Activated CD4-positive, alpha-beta T cell treated with anti-CD3 and anti-CD28 coated beads for 4 hours (primary cell): ENCODE data around the gene PLEKHN1.

Experiments used
- DNase-seq, 2 donors: peaks; one replicate each; pipeline ENCODE4 v3.0.0-alpha.2; 2020

PLEKHN1 gene, protein sequence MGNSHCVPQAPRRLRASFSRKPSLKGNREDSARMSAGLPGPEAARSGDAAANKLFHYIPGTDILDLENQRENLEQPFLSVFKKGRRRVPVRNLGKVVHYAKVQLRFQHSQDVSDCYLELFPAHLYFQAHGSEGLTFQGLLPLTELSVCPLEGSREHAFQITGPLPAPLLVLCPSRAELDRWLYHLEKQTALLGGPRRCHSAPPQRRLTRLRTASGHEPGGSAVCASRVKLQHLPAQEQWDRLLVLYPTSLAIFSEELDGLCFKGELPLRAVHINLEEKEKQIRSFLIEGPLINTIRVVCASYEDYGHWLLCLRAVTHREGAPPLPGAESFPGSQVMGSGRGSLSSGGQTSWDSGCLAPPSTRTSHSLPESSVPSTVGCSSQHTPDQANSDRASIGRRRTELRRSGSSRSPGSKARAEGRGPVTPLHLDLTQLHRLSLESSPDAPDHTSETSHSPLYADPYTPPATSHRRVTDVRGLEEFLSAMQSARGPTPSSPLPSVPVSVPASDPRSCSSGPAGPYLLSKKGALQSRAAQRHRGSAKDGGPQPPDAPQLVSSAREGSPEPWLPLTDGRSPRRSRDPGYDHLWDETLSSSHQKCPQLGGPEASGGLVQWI

DNA sequence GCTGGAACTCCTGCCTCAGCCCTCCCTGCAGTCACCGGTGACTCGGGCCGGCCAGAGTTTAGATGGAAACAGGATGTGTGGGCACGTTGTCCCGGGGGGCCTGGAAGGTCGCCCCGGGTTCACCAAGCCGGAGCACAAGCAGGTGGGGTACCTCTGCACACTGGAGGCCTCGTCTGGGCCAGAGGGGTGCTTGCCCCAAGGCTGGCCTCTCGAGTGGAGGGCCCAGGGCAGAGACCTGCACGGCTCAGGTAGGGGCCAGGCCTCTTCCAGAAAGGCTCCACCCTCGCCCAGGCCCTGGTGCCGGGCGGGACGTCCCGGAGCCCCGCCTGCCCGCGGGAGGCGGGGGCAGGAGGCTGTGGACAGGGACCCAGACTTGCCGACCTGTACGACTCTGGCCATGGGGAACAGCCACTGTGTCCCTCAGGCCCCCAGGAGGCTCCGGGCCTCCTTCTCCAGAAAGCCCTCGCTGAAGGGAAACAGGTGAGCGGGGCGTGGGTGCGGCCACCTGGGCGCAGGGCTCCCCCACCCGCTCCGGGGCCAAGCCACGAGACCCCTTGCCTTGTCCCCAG lies at the start of gene PLEKHN1:
Gene PLEKHN1 (plus strand): TSS at position 348 of the 569 bp plus-strand sequence. CDS start 50 bp downstream, at position 398.
- DNase-seq, result no peak

DNA sequence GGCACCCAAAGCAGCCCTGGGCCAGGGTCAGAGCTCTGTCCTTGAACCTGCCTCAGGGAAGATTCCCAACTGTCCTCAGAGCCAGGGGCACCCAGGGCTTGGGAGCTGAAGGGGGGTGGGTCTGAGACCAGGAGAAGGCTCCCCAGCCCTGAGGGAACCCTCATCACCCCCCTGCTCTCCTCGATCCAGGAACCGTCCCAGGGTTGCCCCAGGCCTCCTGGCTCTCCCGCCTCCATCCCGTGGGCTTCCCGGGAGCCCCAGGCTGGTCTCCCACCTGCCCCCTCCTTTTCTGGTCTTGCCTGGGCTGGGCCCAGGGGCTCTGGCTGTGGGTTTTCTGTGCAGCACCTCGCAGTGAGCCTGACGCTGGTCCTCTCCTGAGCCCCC lies 49.2 kb upstream of the PLEKHN1 start:
- no peak for DNase-seq

DNA sequence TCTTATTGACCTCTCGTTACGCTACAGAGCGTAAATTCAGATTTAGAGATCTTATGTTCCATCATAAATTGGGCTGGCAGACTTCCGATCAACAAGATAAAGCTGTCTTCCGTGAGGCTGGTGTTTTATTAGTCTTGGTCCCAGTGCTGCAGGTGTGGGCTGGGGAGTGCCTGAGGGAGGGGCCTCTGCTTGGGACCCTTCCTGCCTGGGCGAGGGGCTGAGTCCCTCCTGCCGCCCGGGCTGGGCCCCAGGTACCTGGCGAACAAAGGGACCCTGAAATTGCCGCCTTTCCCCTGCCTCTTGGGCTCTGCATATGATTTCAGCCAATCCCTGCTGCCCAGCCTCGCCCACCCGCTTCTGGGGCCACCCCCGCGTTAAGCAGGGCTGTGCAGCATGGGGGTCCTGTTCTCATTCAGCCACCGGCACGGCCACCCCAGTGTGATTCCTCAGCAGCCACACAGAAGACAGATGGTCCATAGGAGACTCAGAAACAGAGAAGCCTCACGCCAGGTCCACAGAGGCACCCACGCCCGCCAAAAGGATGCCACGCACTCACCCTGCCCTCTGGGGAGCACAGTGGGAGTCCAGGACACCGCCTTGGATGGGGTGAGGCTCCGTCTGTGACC lies 48.7 kb upstream of the PLEKHN1 start:
- DNase-seq, result no peak

DNA sequence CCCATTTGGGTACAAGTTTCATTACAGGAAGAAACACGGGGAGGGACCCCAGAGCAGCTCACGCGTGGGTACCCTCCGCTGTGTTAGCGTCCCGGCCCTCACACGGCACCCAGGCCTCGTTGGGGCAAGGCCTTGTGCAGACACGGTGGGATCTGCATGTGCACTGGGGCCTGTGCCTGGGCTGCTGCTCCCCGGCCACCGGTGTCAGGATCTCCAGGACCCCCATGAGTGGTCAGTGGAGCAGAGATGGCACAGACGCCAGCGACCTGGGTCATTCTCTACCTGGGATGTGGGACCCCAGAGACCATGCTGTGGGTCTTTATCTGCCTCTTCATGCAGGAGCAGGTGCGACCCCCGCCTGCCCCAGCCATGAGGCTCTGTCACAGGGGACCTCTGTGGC lies 47.9 kb upstream of the PLEKHN1 start:
- DNase-seq, result no peak

DNA sequence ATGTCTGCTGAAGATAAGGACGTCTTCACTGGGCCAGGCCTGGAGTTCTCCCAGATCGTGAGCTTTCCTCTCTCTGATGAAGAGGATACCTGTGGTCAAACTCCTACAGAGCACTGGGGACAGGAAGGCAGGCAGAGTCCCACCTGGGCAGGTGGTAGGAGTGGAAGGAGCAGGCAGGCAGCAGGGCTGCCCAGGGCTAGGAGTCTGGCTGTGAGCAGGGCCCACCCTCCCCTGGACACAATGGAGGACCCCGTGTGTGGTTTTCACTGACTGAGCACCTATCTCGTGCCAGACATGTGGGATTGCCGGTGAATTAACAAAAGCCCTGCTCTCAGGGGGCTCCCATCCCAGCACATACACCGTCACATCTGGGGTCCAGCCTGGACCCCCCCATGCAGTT lies 47.4 kb upstream of the PLEKHN1 start:
- DNase-seq, result no peak

DNA sequence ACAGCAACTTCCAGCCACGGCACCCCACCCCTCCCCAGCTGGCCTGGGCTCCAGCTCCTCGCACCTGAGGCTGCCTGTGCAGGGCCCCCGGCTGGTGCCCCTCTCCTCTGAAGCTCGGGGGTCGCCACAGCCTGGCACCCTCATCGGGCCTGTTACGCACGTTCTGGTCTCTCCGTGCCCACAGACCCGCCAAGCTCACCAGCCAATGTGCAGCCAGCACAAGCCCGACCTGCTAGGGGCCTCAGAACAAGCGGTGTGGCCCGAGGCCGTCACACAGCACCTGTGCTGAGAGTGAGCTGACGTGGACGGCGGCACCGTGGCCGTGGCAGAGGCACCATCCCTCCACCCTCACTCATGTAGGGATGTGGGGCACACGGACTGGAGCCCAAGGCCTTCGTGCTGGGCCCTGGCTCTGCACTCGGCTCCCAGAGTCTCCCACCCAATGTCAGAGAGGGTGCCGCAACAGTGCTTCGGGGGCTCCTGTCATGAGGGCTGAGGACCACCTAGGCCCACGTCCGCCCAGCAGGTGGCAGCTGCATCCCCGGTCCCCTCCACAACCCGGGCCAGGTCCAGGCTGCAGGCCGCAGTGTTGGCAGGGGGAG lies 46.9 kb upstream of the PLEKHN1 start:
- DNase-seq, result no peak

DNA sequence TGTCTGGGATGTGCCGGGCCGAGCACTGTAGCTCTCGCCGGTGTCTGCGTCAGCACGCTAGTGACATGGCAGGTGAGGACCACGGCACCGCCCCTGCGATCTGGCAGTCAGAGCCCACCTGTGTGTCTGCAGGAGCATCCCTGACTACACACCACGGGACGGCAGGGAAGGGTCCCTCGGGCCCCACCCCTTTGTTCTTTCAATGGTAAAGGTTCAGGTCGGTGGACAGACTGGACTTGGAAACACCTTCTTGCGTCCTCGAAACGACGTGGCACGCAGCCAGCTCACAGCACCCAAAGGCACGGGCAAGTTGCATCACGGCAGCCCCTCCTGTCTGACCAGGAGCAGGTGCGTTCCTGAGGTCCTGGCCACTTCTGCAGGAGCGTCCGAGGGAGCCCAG lies 46.3 kb upstream of the PLEKHN1 start:
- no peak for DNase-seq

DNA sequence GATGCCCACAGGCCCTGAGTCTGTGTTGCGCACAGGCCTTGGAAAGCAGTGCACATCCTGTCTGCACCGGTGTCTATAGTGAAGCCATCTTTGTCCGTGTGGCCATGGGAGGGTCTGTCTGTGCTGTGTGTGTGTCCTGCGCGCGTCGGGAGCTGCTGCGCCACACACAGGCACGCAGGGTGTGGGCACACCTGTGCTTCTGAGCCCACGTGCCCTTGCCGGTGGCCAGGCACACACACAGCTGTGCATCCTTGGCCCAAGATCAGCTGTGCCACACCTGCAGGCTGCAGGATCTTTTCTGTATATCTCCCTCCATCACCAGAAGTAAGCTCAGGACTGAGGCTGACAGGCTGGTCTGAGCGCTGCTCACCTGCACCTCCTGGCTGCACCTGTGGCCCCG lies 45.8 kb upstream of the PLEKHN1 start:
- DNase-seq, result no peak

DNA sequence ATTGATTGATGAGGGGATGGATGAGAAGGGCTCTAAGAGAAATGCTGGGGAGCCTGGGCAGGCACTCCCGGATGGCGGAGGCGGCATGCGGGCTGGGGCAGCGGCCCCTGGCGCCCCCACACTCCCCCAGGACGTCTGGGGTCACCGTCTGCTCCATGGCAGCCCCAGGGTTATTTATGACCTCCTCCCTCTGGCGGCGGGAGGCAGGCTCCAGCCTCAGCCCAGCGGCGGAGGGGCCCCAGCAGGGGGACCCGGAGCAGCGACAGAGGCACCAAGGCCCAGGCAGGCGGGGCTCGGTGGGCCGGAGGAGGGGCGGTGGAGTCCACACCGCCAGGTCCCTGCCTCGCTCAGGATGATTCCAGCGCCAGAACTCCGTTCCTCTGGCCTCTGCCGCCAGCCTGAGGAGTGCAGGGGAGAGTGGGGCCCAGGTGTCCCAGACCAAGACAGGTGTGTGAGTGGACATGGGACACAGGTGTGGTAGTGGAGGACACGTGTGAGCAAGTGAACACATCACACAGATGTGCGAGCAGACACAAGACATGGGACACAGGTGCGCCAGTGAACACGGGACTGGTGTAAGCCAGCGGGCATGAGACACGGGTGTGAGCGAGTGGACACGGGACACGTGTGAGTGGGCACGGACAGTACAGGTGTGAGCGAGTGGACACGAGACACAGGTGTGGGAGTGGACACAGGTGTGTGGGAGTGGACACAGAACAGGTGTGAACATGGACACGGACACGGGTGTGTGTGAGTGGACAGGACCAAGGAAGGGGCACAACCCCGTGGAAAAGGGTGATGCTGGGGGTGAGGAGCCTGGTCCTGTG lies 45.1 kb upstream of the PLEKHN1 start:
- DNase-seq, result no peak

DNA sequence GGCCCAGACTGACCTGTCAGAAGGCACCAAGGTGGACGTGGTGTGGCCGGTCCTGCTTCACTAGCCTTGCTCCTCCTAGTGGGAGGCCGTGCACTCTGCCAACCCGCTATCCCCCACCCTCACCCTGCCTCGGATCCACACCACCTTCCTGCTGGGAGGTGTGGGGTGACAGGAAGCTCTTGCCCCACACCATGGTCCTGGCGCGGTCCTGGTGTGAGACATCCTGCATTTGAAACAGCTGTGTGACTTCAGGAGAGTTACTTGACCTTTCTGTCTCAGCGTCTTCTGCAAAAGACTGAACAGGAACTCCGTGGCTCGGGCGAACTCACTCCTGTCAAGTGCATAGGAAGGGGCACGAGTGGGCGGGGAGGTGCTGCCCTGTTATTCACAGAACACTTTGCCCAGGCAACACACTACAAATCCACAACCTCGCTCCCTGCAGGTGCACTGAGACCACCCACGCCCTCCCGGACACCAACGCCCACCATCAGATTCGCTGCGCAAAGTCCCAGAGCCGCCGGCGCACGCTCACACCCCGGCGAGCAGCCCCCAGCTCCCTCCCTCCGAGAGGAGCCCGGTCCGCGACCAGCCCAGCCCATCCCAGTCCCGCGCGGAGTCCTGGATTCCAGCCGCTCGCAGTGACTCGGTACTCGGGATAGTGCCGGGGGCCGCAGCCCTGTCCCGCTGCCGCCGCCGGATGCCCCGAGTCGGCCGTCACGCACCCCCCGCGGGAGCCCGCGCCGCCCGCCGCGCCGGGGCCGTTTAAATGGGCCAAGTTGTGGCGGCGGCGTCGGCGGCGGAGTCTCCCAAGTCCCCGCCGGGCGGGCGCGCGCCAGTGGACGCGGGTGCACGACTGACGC lies 42.9 kb upstream of the PLEKHN1 start, which contains the start of gene SAMD11:
Gene SAMD11 (plus strand): TSS at position 793 of the 860 bp plus-strand sequence. CDS start 509 bp downstream, outside the sequence.
- DNase-seq, result peak; percentile 58 to 59

DNA sequence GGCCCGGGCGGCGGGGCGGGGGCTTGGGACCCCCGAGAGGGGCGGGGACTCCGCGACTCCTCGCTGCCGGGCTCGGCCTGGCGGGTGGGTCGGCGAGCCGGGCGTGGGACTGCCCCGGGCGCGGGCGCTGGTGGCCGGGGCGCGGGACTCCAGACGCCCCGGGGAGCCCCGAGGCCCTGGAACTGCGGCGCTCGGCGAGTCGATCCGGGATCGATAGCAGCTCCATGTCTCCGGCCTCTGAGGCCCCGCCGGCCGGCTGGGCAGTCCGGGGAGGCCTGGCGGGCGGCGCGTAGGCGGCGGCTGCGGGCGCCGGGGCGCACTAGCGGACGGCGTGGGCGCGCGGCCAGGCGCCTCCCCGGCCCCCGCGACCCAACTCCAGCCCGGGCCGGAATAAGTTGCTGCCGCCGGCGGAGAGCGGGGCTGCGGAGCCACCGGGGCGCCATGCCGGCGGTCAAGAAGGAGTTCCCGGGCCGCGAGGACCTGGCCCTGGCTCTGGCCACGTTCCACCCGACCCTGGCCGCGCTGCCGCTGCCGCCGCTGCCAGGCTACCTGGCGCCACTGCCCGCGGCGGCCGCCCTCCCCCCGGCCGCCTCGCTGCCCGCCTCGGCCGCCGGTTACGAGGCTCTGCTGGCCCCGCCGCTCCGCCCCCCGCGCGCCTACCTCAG lies 42.2 kb upstream of the PLEKHN1 start:
- DNase-seq, result no peak

DNA sequence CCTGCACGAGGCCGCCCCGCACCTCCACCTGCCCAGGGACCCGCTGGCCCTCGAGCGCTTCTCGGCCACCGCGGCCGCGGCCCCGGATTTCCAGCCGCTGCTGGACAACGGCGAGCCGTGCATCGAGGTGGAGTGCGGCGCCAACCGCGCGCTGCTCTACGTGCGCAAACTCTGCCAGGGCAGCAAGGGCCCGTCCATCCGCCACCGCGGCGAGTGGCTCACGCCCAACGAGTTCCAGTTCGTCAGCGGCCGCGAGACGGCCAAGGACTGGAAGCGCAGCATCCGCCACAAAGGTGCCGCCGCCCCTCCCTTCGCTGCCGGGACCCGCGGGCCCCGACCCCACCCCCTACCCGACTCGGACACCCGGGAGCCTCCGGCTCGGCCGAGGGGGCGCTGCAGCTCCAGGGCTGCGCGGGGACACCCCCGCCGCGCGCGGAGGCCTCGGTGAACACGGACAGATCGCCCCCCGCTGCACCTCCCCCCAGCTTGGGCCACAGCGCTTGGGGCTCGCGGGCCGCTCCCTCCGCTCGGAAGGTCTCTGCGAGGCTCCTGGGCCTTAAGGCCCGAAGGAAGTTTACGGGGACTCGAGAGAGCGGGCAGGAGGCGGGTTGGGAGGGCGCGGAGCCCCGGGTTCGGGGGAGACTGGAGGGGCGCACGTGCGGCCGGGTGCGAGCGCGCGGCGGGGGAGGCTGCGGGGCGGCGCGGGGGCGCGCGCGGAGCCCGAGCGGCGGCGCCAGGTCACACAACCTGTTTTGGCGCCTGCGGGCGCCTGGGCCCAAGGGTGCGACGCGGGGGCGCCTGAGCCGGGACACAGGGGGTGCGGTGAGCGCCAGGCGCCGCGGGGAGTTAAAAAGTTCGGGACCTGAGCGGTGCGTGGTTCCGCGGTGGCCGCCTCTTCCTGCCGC lies 41.4 kb upstream of the PLEKHN1 start:
- DNase-seq, result no peak

DNA sequence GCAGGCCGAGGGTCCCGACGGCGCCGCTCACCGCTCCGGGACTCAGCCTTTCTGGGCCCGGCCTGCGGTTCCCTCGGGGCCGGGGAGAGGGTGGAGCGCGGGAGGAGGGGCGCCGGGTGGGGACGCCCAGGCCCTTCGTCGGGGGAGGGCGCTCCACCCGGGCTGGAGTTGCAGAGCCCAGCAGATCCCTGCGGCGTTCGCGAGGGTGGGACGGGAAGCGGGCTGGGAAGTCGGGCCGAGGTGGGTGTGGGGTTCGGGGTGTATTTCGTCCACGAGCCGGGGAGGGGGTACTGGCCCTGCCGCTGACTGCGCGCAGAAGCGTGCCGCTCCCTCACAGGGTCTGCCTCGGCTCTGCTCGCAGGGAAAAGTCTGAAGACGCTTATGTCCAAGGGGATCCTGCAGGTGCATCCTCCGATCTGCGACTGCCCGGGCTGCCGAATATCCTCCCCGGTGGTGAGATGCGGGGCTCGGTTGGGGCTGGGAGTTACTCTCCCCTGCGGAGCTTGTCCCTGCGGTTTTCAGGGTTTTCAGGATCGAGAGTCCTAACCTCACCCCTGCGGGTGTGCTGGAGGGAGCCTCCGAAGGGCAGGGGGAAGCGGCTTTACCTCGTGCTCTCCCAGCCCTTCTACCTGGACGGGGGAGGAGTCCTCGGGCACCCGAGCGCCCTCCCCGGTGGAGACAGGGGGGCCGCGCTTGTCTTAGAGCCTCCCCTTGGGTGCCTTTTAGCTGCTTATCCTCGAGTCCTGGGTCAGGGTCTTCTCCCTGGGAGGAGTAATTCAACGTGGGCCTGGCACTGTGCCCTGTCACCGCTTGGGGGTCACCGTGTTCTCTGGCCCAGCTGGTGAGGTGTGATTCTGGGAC lies 40.5 kb upstream of the PLEKHN1 start:
- no peak for DNase-seq

DNA sequence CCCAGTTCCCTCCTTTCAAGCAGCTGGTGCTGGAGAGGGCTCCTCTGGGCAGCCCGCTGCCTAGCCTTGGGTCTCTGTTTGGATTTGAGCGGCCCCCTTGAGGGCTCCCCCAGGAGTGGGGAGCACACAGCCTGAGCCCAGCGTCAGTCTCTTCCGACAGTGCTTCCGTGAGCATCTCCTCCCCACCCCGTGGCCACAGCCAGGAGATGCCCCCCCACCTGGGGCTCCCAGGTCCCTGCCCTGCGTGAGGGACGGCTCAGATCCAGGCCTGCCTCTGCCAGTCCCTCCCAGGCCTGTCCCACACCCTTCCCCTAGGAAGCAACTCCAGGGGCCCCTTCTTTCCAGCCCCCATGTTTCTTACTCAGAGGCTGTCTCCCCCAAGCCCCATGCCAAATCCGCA lies 39.0 kb upstream of the PLEKHN1 start:
- no peak for DNase-seq

DNA sequence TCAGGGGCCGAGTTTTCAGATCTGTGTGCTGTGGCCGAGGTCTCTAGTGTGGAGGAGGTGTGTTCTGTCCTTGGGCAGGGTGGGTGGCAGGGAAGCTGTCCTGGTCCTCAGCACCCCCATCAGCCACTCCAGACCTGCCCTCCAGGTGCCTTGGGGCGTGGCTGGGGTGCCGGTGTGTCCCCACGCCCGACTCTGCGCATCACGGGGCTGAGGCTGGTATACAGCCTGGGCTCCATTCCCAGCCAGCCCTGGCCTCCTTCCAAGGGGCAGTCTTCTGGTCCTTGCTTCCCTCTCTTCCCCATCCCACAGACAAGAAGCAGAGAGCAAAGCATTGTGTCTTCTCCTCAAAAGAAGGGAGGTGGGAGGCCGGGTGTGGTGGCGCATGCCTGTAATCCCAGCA lies 38.5 kb upstream of the PLEKHN1 start:
- no peak for DNase-seq

DNA sequence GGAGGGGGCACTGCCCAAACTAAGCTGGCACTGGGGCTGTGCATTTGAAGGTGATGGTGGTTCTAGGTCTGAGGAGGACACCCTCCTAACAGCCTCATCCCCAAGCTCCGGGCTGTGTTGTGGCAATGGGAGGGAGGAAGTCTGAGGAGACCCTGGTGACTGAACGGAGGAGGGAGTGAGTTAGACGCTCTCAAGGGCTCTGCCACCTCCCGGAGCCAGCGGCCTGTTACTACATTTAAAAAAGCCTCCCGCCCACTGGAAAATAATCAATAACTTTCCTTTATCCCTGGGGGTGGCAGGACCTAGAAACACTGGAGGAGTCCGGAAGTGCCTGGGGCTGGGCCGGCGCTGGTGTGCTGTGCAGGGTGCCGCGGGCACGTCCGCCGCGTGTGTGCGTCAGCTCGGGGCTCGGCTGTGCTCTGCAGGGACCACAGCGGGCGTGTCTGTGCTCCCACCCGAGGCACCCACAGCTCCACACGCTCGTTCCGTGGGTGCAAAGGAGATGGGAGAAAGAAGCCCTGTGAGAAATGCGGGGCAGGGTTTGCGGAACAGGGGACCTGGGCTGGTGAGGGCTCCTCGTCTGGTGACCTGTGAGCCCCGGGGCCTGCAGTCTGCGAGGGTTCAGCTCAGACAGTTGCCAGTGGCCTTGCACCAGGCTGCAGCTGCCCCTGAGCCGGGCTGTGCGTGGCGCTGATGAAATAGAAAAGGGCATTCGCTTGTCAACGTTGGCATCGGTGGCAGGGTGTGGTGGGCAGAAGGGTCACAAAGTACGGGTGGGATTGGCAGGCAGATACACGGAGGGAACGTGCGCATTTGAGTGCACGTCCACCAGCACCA lies 37.2 kb upstream of the PLEKHN1 start:
- DNase-seq, result no peak
